ENCODE measurements around the gene CDH8. TPM values are rescaled to one million over a fixed set of nuclear protein-coding genes. Genes with fewer than 3 reads are reported as not detected.

Gene CDH8
- total and polyA plus RNA-seq, 2 donors (not counting 1 experiment from before 2014, with no cell fraction given) = not detected

- no peak overlapping the region for H3K4me2 ChIP-seq (ENCODE audit: extremely low read depth, insufficient read depth, low read length)
- H3K4me1 ChIP-seq (ENCODE audit: control insufficient read depth, extremely low read depth, insufficient read depth, low read length) = no peaks in the 10 kb centered on the region
- no peaks in the 10 kb centered on the region for H3K79me2 ChIP-seq (ENCODE audit: control insufficient read depth, insufficient read depth, low read length)
- H2AFZ ChIP-seq (ENCODE audit: low read length) = no peak overlapping the region
- no peak for DNase-seq (ENCODE audit: low read depth in 2 of 2)
- no peak overlapping the region for H3K27ac ChIP-seq (ENCODE audit: insufficient read depth, low read length)
- no peaks in the 10 kb centered on the region for H3K9me3 ChIP-seq (ENCODE audit: control insufficient read depth, insufficient read depth, low read depth, low read length)
- H4K20me1 ChIP-seq (ENCODE audit: control insufficient read depth, extremely low read depth, insufficient read depth, low read length) = no peaks in the 10 kb centered on the region
- no peak overlapping the region for H3K9ac ChIP-seq (ENCODE audit: insufficient read depth, low read length)
- TF ChIP-seq CTCF (conservative IDR thresholded peaks at IDR 0.05 in 1 of 2, IDR thresholded peaks at IDR 0.05 in 1 of 2; ENCODE audit: low read depth in 1 of 2, low read length in 2 of 2) = no peak
- TF ChIP-seq EZH2 (IDR thresholded peaks at IDR 0.05; ENCODE audit: low read length, missing control alignments) = no peak
- no peaks in the 10 kb centered on the region for H3K36me3 ChIP-seq (ENCODE audit: control insufficient read depth, insufficient read depth, low read length)
- H3K27me3 ChIP-seq (ENCODE audit: control insufficient read depth, insufficient read depth, low read length) = no peaks in the 10 kb centered on the region
- no peak overlapping the region for H3K4me3 ChIP-seq (replicated peaks in 1 of 4; ENCODE audit: control extremely low read depth in 1 of 4, insufficient read depth in 1 of 4, low read depth in 3 of 4, low read length in 4 of 4)
Measured at GRCh38 chr16:61797961-61798507, 238.2 kb downstream of the CDH8 start.

- no peak overlapping the region for H3K27ac ChIP-seq (ENCODE audit: insufficient read depth, low read length)
- no peak overlapping the region for H3K4me3 ChIP-seq (replicated peaks in 1 of 4; ENCODE audit: control extremely low read depth in 1 of 4, insufficient read depth in 1 of 4, low read depth in 3 of 4, low read length in 4 of 4)
- DNase-seq (ENCODE audit: low read depth in 2 of 2) = peak in 1 of 2 donors; percentile 52
- H3K4me1 ChIP-seq (ENCODE audit: control insufficient read depth, extremely low read depth, insufficient read depth, low read length) = no peaks in the 10 kb centered on the region
- no peak overlapping the region for H3K9ac ChIP-seq (ENCODE audit: insufficient read depth, low read length)
- no peaks in the 10 kb centered on the region for H3K9me3 ChIP-seq (ENCODE audit: control insufficient read depth, insufficient read depth, low read depth, low read length)
- H4K20me1 ChIP-seq (ENCODE audit: control insufficient read depth, extremely low read depth, insufficient read depth, low read length) = no peaks in the 10 kb centered on the region
- H2AFZ ChIP-seq (ENCODE audit: low read length) = no peak overlapping the region
- no peak overlapping the region for H3K4me2 ChIP-seq (ENCODE audit: extremely low read depth, insufficient read depth, low read length)
- no peaks in the 10 kb centered on the region for H3K27me3 ChIP-seq (ENCODE audit: control insufficient read depth, insufficient read depth, low read length)
- no peaks in the 10 kb centered on the region for H3K79me2 ChIP-seq (ENCODE audit: control insufficient read depth, insufficient read depth, low read length)
- no peaks in the 10 kb centered on the region for H3K36me3 ChIP-seq (ENCODE audit: control insufficient read depth, insufficient read depth, low read length)
- TF ChIP-seq CTCF (conservative IDR thresholded peaks at IDR 0.05 in 1 of 2, IDR thresholded peaks at IDR 0.05 in 1 of 2; ENCODE audit: low read depth in 1 of 2, low read length in 2 of 2) = no peak
- TF ChIP-seq EZH2 (IDR thresholded peaks at IDR 0.05; ENCODE audit: low read length, missing control alignments) = no peak
Measured at GRCh38 chr16:61797296-61797795, 238.9 kb downstream of the CDH8 start.

- Histone ChIP-seq H3K4me2 (ENCODE audit: extremely low read depth, insufficient read depth, low read length) (no peak overlapping the region), H3K27ac (ENCODE audit: insufficient read depth, low read length) (no peak overlapping the region)
- DNase-seq (ENCODE audit: low read depth in 2 of 2) = peak; percentile 10 to 97
Measured at GRCh38 chr16:61792194-61792909, 243.9 kb downstream of the CDH8 start.

More at GRCh38 chr16:61792194-61792909, 243.9 kb downstream of the CDH8 start:
- no peaks in the 10 kb centered on the region for H4K20me1 ChIP-seq (ENCODE audit: control insufficient read depth, extremely low read depth, insufficient read depth, low read length)
- no peaks in the 10 kb centered on the region for H3K9me3 ChIP-seq (ENCODE audit: control insufficient read depth, insufficient read depth, low read depth, low read length)
- H2AFZ ChIP-seq (ENCODE audit: low read length) = no peak overlapping the region
- H3K4me1 ChIP-seq (ENCODE audit: control insufficient read depth, extremely low read depth, insufficient read depth, low read length) = no peaks in the 10 kb centered on the region
- no peak overlapping the region for H3K4me3 ChIP-seq (replicated peaks in 1 of 4; ENCODE audit: control extremely low read depth in 1 of 4, insufficient read depth in 1 of 4, low read depth in 3 of 4, low read length in 4 of 4)
- H3K36me3 ChIP-seq (ENCODE audit: control insufficient read depth, insufficient read depth, low read length) = no peaks in the 10 kb centered on the region
- no peaks in the 10 kb centered on the region for H3K79me2 ChIP-seq (ENCODE audit: control insufficient read depth, insufficient read depth, low read length)
- no peak overlapping the region for H3K9ac ChIP-seq (ENCODE audit: insufficient read depth, low read length)
- TF ChIP-seq CTCF (conservative IDR thresholded peaks at IDR 0.05 in 1 of 2, IDR thresholded peaks at IDR 0.05 in 1 of 2; ENCODE audit: low read depth in 1 of 2, low read length in 2 of 2) (no peak), EZH2 (IDR thresholded peaks at IDR 0.05; ENCODE audit: low read length, missing control alignments) (no peak)
- no peaks in the 10 kb centered on the region for H3K27me3 ChIP-seq (ENCODE audit: control insufficient read depth, insufficient read depth, low read length)
